SK-N-SH (cell line): ENCODE data around the gene NDUFAF8. TPM values are rescaled to one million over a fixed set of nuclear protein-coding genes. Genes with fewer than 3 reads are reported as not detected.

Experiments
- CTCF ChIA-PET: fragments of 300-600, 350-600 bp; formaldehyde crosslinking; extraction: SDS; loops from one replicate; lab custom pipeline; 2021; lab: Yijun Ruan, JAX
- POLR2A ChIA-PET: fragments of 350-600 bp; sonication (Branson Sonifier 250); formaldehyde crosslinking; extraction: SDS; loops from one replicate; lab custom pipeline; 2020; ENCODE audit warnings: antibody characterized with exemption, inconsistent platforms; lab: Yijun Ruan, JAX
- DNase-seq: peaks from one replicate; pipeline ENCODE4 v3.0.0; 2012
- H2AFZ ChIP-seq: fragments of 200-600 bp; sonication (generic); 2 replicates; pipeline ENCODE4 v1.8.1; 2016; ENCODE audit warnings: antibody characterized with exemption, mild to moderate bottlenecking, low read depth
- H3F3A ChIP-seq: fragments of 200-600 bp; sonication (generic); replicated peaks from 2 replicates; pipeline ENCODE3; 2016; ENCODE audit warnings: antibody characterized with exemption, mild to moderate bottlenecking; ENCODE audit not compliant: insufficient read depth
- H3K27ac ChIP-seq, 2 experiments: fragments of 200-500 bp in 1 of 2; fragments of 200-600 bp in 1 of 2; sonication (Bioruptor generic) in 1 of 2; sonication (generic), shearing (Covaris generic) in 1 of 2; 2 replicates each; pipeline versions ENCODE4 v1.5.1 to v1.6.1; 2014 to 2016; ENCODE audit warnings: low read depth in 2 of 2, inconsistent platforms in 1 of 2, low read length in 1 of 2, mild to moderate bottlenecking in 1 of 2, mixed read lengths in 1 of 2
- H3K27me3 ChIP-seq: fragments of 200-600 bp; sonication (generic), shearing (Covaris generic); 2 replicates; pipeline ENCODE4 v1.6.1; 2016; ENCODE audit warnings: mixed run types; ENCODE audit not compliant: insufficient read depth
- H3K36me3 ChIP-seq, 2 experiments: fragments of 200-500 bp in 1 of 2; fragments of 200-600 bp in 1 of 2; sonication (Bioruptor generic) in 1 of 2; sonication (generic) in 1 of 2; replicated peaks in 1 of 2; 2 replicates each; pipeline versions ENCODE3 to v1.5.1; 2014 to 2016; ENCODE audit warnings: low read length in 1 of 2, mild to moderate bottlenecking in 1 of 2; ENCODE audit not compliant: insufficient read depth in 2 of 2, control insufficient read depth in 1 of 2
- H3K4me1 ChIP-seq, 2 experiments: fragments of 200-500 bp in 1 of 2; fragments of 200-600 bp in 1 of 2; sonication (Bioruptor generic) in 1 of 2; sonication (generic), shearing (Covaris generic) in 1 of 2; 2 replicates each; pipeline versions ENCODE4 v1.5.1 to v1.6.1; 2014 to 2016; ENCODE audit warnings: low read depth in 1 of 2, low read length in 1 of 2, mixed run types in 1 of 2; ENCODE audit not compliant: insufficient read depth in 2 of 2, control insufficient read depth in 1 of 2
- H3K4me2 ChIP-seq: fragments of 200-600 bp; sonication (generic), shearing (Covaris generic); 2 replicates; pipeline ENCODE4 v1.6.1; 2017; ENCODE audit warnings: mixed run types
- H3K4me3 ChIP-seq, 2 experiments: fragments of 200-500 bp in 1 of 2; fragments of 200-600 bp in 1 of 2; sonication (Bioruptor generic) in 1 of 2; sonication (generic), shearing (Covaris generic) in 1 of 2; 2 replicates each; pipeline versions ENCODE4 v1.5.1 to v1.8.1; 2014 to 2016; ENCODE audit warnings: low read depth in 2 of 2, inconsistent platforms in 1 of 2, low read length in 1 of 2, mild to moderate bottlenecking in 1 of 2, mixed read lengths in 1 of 2, moderate library complexity in 1 of 2
- H3K79me2 ChIP-seq: fragments of 200-600 bp; sonication (generic); 2 replicates; pipeline ENCODE4 v1.8.1; 2017; ENCODE audit warnings: mild to moderate bottlenecking; ENCODE audit not compliant: insufficient read depth
- H3K9ac ChIP-seq: fragments of 200-600 bp; sonication (generic); 2 replicates; pipeline ENCODE4 v1.6.1; 2017; ENCODE audit warnings: mixed run types
- H3K9me2 ChIP-seq: fragments of 200-600 bp; sonication (generic); 2 replicates; pipeline ENCODE4 v1.6.1; 2017; ENCODE audit warnings: mixed run types
- H3K9me3 ChIP-seq: fragments of 200-600 bp; sonication (generic); 2 replicates; pipeline ENCODE4 v1.6.1; 2017; ENCODE audit warnings: mixed run types, mild to moderate bottlenecking, moderate library complexity
- H4K20me1 ChIP-seq: fragments of 200-600 bp; sonication (generic); 2 replicates; pipeline ENCODE4 v1.6.1; 2017; ENCODE audit warnings: mild to moderate bottlenecking, mixed run types; ENCODE audit not compliant: insufficient read depth
- CTCF ChIP-seq: fragments of 200-600 bp; sonication (generic); IDR thresholded peaks from 2 replicates; pipeline ENCODE4 v1.6.1; 2017; ENCODE audit warnings: antibody characterized with exemption, mild to moderate bottlenecking, moderate library complexity
- ELF1 ChIP-seq: IDR thresholded peaks from 2 replicates; pipeline ENCODE4 v1.4.0; 2012
- EP300 ChIP-seq, 2 experiments: IDR thresholded peaks; 2 replicates each; pipeline versions ENCODE4 v1.4.0 to v1.6.1; 2012; ENCODE audit warnings: borderline replicate concordance in 1 of 2, low read depth in 1 of 2, low read length in 1 of 2
- EZH2phosphoT487 ChIP-seq: fragments of 200-600 bp; sonication (generic); IDR thresholded peaks from 2 replicates; pipeline ENCODE4 v1.6.1; 2017; ENCODE audit warnings: low read depth, mixed run types, mild to moderate bottlenecking, antibody characterized with exemption, moderate library complexity, borderline replicate concordance
- FOXJ3 ChIP-seq: sonication (generic); formaldehyde crosslinking; IDR thresholded peaks from 2 replicates; pipeline ENCODE4 v1.5.1; 2020; ENCODE audit warnings: mild to moderate bottlenecking, missing genetic modification reagents
- GATA2 ChIP-seq: sonication (generic); formaldehyde crosslinking; IDR thresholded peaks from 2 replicates; pipeline ENCODE4 v1.5.0; 2020; ENCODE audit warnings: mild to moderate bottlenecking, missing genetic modification reagents
- IRF3 ChIP-seq: fragments of 150-350 bp; IDR thresholded peaks from 2 replicates; pipeline ENCODE4 v1.6.1; 2016; ENCODE audit warnings: mild to moderate bottlenecking, low read depth, low read length
- JUND ChIP-seq: IDR thresholded peaks from 2 replicates; pipeline ENCODE4 v1.4.0; 2012
- MAX ChIP-seq: IDR thresholded peaks from 2 replicates; pipeline ENCODE4 v1.4.0; 2012; ENCODE audit warnings: low read depth
- MEF2A ChIP-seq: IDR thresholded peaks from 2 replicates; pipeline ENCODE4 v1.4.0; 2012; ENCODE audit warnings: low read depth, borderline replicate concordance
- MXI1 ChIP-seq: IDR thresholded peaks from 2 replicates; pipeline ENCODE4 v1.6.1; 2012; ENCODE audit warnings: mild to moderate bottlenecking, low read depth, low read length, improper control_type of control experiment
- NRF1 ChIP-seq: IDR thresholded peaks from 2 replicates; pipeline ENCODE4 v1.6.1; 2012; ENCODE audit warnings: low read depth, mild to moderate bottlenecking, low read length
- POLR2AphosphoS5 ChIP-seq: IDR thresholded peaks from 2 replicates; pipeline ENCODE4 v1.6.1; 2012; ENCODE audit warnings: low read depth, low read length
- RAD21 ChIP-seq: IDR thresholded peaks from 2 replicates; pipeline ENCODE4 v1.6.1; 2012; ENCODE audit warnings: mild to moderate bottlenecking, low read length
- RCOR1 ChIP-seq: fragments of 150-350 bp; IDR thresholded peaks from 2 replicates; pipeline ENCODE4 v1.6.1; 2017; ENCODE audit warnings: antibody characterized with exemption, low read length
- RFX5 ChIP-seq: IDR thresholded peaks from 2 replicates; pipeline ENCODE4 v1.6.1; 2012; ENCODE audit warnings: mild to moderate bottlenecking, improper control_type of control experiment, low read length
- RXRA ChIP-seq: IDR thresholded peaks from 2 replicates; pipeline ENCODE4 v1.4.0; 2012; ENCODE audit warnings: low read depth, mild to moderate bottlenecking, borderline replicate concordance
- SIN3A ChIP-seq: IDR thresholded peaks from 2 replicates; pipeline ENCODE4 v1.6.1; 2012; ENCODE audit warnings: low read depth, mild to moderate bottlenecking, low read length, moderate library complexity, borderline replicate concordance
- SMC3 ChIP-seq: IDR thresholded peaks from 2 replicates; pipeline ENCODE4 v1.6.1; 2012; ENCODE audit warnings: low read depth, low read length, improper control_type of control experiment
- TCF12 ChIP-seq: IDR thresholded peaks from 2 replicates; pipeline ENCODE4 v1.4.0; 2012
- YY1 ChIP-seq: IDR thresholded peaks from 2 replicates; pipeline ENCODE4 v1.4.0; 2012; ENCODE audit warnings: low read depth, mild to moderate bottlenecking
- ZBTB33 ChIP-seq: IDR thresholded peaks from 2 replicates; pipeline ENCODE4 v1.4.0; 2012; ENCODE audit warnings: low read depth, borderline replicate concordance
- WGBS: methylation state at CpG from one replicate; pipeline ENCODE4 v1.1.6; 2017; ENCODE audit warnings: low lambda C conversion rate; 5-methylcytosine and 5-hydroxymethylcytosine counted together
- polyA plus RNA-seq, 3 experiments: library from polyadenylated mRNA; depleted of rRNA; stranded (reverse); fragments of >200 nt; gene quantifications; 2 replicates each; pipeline ENCODE4 v1.2.3, GENCODE V29; 2012

Gene NDUFAF8
- polyA plus RNA-seq, 1 of the 3 experiments (the other 2 are of a cell fraction) = 229 TPM

DNA sequence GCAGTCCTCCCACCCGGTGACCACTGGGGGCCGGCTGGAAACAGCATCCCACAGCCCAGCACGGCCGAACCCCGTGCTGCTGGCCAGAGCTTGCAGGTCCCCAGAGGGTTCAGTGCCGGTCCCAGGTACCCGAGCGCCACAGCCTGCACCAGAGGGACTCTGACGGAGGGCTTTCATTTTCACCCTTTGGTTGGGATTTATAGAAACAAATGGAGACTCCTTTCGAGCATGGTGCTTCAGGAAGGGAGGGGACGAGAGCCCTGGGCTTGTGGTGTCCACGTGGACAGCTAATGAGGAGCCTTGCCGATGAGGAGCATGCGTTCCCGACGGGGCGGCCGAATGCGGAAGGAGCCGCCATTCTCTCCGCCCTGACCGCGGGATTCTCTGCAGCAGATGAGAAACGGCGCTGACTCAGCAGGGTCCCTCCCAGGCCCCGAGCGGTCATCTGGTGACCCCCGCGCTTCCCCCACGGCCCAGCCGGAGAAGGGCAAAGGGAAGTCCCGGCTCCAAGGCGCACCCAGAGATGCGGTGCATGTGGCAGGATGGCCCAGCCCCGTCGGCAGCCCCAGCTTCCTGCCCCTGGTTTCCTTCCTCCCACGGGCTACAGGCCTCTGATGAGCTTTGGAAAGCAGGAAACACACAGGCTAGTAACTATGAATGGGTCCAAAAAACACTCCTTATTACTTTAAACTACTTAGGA, 46.2 kb downstream of the NDUFAF8 start:
- no peak for DNase-seq

GRCh38 chr17:81285894-81286293, 46.8 kb downstream of the NDUFAF8 start:
- Histone ChIP-seq H3K9me3 (no peaks in the 10 kb centered on the region), H3K27me3 (no peaks in the 10 kb centered on the region), H3K79me2 (peaks cover 64% of the 10 kb centered on the region), H2AFZ (no peak overlapping the region), H3K9me2 (no peaks in the 10 kb centered on the region), H4K20me1 (peaks cover 54% of the 10 kb centered on the region), H3K4me3 (no peak overlapping the region), H3F3A (no peaks in the 10 kb centered on the region), H3K4me1 (no peaks in the 10 kb centered on the region), H3K4me2 (no peak overlapping the region), H3K27ac (no peak overlapping the region), H3K36me3 (peaks cover 24 to 51% of the 10 kb centered on the region in 2 experiments), H3K9ac (no peak overlapping the region)
- no peak for DNase-seq
- 97% methylated on average over 12 of the region's 12 CpGs for WGBS
- TF ChIP-seq ZBTB33 (no peak), TCF12 (no peak), MXI1 (no peak), IRF3 (no peak), SMC3 (no peak), JUND (no peak), MEF2A (no peak), NRF1 (no peak), ELF1 (no peak), GATA2 (CRISPR knock-in tag) (no peak), POLR2AphosphoS5 (no peak), RAD21 (no peak), RCOR1 (no peak), EP300 (IDR thresholded peaks at IDR 0.05; ENCODE audit: borderline replicate concordance in 1 of 2, low read depth in 1 of 2, low read length in 1 of 2) (no peak), YY1 (no peak), FOXJ3 (CRISPR knock-in tag) (no peak), CTCF (no peak), RXRA (no peak), SIN3A (no peak)
- ChIA-PET CTCF (interaction anchor here (0.9 kb wide), 1 partner anchor 10 kb away, joined by 3 read pairs; the partner anchor contains the start of gene SLC38A10), POLR2A (no interaction called here)

More for the DNA sequence above, 46.2 kb downstream of the NDUFAF8 start:
- H3K79me2 ChIP-seq = peaks cover 59% of the 10 kb centered on the region
- peaks cover 24 to 52% of the 10 kb centered on the region in 2 experiments for H3K36me3 ChIP-seq
- H3K9me3 ChIP-seq = no peaks in the 10 kb centered on the region
- H3K27ac ChIP-seq = no peak overlapping the region
- no peak overlapping the region for H3K4me2 ChIP-seq
- 90% methylated on average over 32 of the region's 37 CpGs for WGBS
- POLR2A ChIA-PET = no interaction called here
- CTCF ChIA-PET = interaction anchor here (0.9 kb wide), 1 partner anchor 10 kb away, joined by 3 read pairs; the partner anchor contains the start of gene SLC38A10
- H3K4me3 ChIP-seq = no peak overlapping the region
- no peaks in the 10 kb centered on the region for H3K4me1 ChIP-seq
- H3F3A ChIP-seq = no peaks in the 10 kb centered on the region
- peaks cover 48% of the 10 kb centered on the region for H4K20me1 ChIP-seq
- TF ChIP-seq FOXJ3 (CRISPR knock-in tag) = no peak
- no peak for TF ChIP-seq SIN3A
- TF ChIP-seq MAX = no peak
- no peak for TF ChIP-seq RFX5
- TF ChIP-seq YY1 = no peak
- no peak for TF ChIP-seq EZH2phosphoT487
- TF ChIP-seq, all 33 proteins: peak for 0
- Histone ChIP-seq H3K9me2 (no peaks in the 10 kb centered on the region), H3K9ac (no peak overlapping the region), H3K27me3 (no peaks in the 10 kb centered on the region), H2AFZ (no peak overlapping the region)
